ENCODE data around the gene UBR3. TPM values are rescaled to one million over a fixed set of nuclear protein-coding genes. Genes with fewer than 3 reads are reported as not detected.

UBR3 gene
- total and polyA plus RNA-seq, 2 experiments from 2014 or later: 10.7 to 28.0 TPM

- no peaks in the 10 kb centered on the region for H3F3A ChIP-seq (replicated peaks; ENCODE audit: low read depth)
- ATAC-seq (no peak), DNase-seq (ENCODE audit: low spot score) (no peak)
- H3K27ac ChIP-seq (ENCODE audit: low read depth): no peak overlapping the region
- H3K36me3 ChIP-seq (ENCODE audit: insufficient read depth): no peaks in the 10 kb centered on the region
- Mint-ChIP-seq H3K36me3 (ENCODE audit: low read depth) (no peaks in the 10 kb centered on the region; the same call in 2 of the 3 replicates), H3K4me1 (no peaks in the 10 kb centered on the region), H3K4me3 (no peak overlapping the region), H3K27me3 (ENCODE audit: insufficient read depth, low read depth, poor library complexity) (no peaks in the 10 kb centered on the region), H3K27ac (no peak overlapping the region), H3K9me3 (peaks cover 3% of the 10 kb centered on the region; the same call in 2 of the 3 replicates)
- no peaks in the 10 kb centered on the region for H3K27me3 ChIP-seq (ENCODE audit: insufficient read depth)
- H2AFZ ChIP-seq: no peak overlapping the region
- no peaks in the 10 kb centered on the region for H4K20me1 ChIP-seq (replicated peaks; ENCODE audit: insufficient read depth)
- H3K9me2 ChIP-seq (ENCODE audit: insufficient read depth): no peaks in the 10 kb centered on the region
- no peaks in the 10 kb centered on the region for H3K79me2 ChIP-seq (replicated peaks; ENCODE audit: insufficient read depth)
- TF ChIP-seq, protein P1, sequence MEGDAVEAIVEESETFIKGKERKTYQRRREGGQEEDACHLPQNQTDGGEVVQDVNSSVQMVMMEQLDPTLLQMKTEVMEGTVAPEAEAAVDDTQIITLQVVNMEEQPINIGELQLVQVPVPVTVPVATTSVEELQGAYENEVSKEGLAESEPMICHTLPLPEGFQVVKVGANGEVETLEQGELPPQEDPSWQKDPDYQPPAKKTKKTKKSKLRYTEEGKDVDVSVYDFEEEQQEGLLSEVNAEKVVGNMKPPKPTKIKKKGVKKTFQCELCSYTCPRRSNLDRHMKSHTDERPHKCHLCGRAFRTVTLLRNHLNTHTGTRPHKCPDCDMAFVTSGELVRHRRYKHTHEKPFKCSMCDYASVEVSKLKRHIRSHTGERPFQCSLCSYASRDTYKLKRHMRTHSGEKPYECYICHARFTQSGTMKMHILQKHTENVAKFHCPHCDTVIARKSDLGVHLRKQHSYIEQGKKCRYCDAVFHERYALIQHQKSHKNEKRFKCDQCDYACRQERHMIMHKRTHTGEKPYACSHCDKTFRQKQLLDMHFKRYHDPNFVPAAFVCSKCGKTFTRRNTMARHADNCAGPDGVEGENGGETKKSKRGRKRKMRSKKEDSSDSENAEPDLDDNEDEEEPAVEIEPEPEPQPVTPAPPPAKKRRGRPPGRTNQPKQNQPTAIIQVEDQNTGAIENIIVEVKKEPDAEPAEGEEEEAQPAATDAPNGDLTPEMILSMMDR (conservative IDR thresholded peaks at IDR 0.05; ENCODE audit: low read depth in 2 of 2): no peak
- TF ChIP-seq JUNB (IDR thresholded peaks at IDR 0.05; ENCODE audit: unreplicated experiment) (no peak), EZH2phosphoT487 (IDR thresholded peaks at IDR 0.05; ENCODE audit: unreplicated experiment) (no peak), EZH2 (IDR thresholded peaks at IDR 0.05; ENCODE audit: low read depth, unreplicated experiment) (no peak), POLR2AphosphoS5 (IDR thresholded peaks at IDR 0.05; ENCODE audit: low read depth) (no peak), ZNF331 (CRISPR knock-in tag; IDR thresholded peaks at IDR 0.05; ENCODE audit: low read depth) (no peak), ZNF114 (CRISPR knock-in tag; IDR thresholded peaks at IDR 0.05) (no peak), ZNF462 (CRISPR knock-in tag; IDR thresholded peaks at IDR 0.05) (no peak)
- TF ChIP-seq, protein P2, sequence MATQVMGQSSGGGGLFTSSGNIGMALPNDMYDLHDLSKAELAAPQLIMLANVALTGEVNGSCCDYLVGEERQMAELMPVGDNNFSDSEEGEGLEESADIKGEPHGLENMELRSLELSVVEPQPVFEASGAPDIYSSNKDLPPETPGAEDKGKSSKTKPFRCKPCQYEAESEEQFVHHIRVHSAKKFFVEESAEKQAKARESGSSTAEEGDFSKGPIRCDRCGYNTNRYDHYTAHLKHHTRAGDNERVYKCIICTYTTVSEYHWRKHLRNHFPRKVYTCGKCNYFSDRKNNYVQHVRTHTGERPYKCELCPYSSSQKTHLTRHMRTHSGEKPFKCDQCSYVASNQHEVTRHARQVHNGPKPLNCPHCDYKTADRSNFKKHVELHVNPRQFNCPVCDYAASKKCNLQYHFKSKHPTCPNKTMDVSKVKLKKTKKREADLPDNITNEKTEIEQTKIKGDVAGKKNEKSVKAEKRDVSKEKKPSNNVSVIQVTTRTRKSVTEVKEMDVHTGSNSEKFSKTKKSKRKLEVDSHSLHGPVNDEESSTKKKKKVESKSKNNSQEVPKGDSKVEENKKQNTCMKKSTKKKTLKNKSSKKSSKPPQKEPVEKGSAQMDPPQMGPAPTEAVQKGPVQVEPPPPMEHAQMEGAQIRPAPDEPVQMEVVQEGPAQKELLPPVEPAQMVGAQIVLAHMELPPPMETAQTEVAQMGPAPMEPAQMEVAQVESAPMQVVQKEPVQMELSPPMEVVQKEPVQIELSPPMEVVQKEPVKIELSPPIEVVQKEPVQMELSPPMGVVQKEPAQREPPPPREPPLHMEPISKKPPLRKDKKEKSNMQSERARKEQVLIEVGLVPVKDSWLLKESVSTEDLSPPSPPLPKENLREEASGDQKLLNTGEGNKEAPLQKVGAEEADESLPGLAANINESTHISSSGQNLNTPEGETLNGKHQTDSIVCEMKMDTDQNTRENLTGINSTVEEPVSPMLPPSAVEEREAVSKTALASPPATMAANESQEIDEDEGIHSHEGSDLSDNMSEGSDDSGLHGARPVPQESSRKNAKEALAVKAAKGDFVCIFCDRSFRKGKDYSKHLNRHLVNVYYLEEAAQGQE (IDR thresholded peaks at IDR 0.05; ENCODE audit: unreplicated experiment): no peak
- TF ChIP-seq, protein P3, sequence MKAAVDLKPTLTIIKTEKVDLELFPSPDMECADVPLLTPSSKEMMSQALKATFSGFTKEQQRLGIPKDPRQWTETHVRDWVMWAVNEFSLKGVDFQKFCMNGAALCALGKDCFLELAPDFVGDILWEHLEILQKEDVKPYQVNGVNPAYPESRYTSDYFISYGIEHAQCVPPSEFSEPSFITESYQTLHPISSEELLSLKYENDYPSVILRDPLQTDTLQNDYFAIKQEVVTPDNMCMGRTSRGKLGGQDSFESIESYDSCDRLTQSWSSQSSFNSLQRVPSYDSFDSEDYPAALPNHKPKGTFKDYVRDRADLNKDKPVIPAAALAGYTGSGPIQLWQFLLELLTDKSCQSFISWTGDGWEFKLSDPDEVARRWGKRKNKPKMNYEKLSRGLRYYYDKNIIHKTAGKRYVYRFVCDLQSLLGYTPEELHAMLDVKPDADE (IDR thresholded peaks at IDR 0.05): no peak
- H3K4me2 ChIP-seq: no peak overlapping the region
- no peaks in the 10 kb centered on the region for H3K4me1 ChIP-seq (ENCODE audit: insufficient read depth)
- H3K4me3 ChIP-seq: no peak overlapping the region
Observed at GRCh38 chr2:170098626-170099312, 271.5 kb downstream of the UBR3 start.

Data from GM23338 (cell line).